A549 (cell line): ENCODE measurements around the gene LENG1. TPM values are rescaled to one million over a fixed set of nuclear protein-coding genes. Genes with fewer than 3 reads are reported as not detected.

Experiments
- ATAC-seq, 2 experiments: fragments of 200-7000 bp in 1 of 2; fragments of >200 bp in 1 of 2; cut with Nextera tagmentation in 1 of 2; cut with Tn5 transposase in 1 of 2; 3 replicates each; pipeline versions ENCODE4 v1.8.0 to v1.9.1; 2018 to 2020; ENCODE audit warnings: mild to moderate bottlenecking in 1 of 2, moderate library complexity in 1 of 2
- CTCF ChIA-PET: fragments of 300-600 bp; sonication (Branson Sonifier 250); formaldehyde crosslinking; extraction: SDS; loops from one replicate; lab custom pipeline; 2021; ENCODE audit warnings: antibody characterized with exemption, inconsistent platforms; lab: Yijun Ruan, JAX
- POLR2A ChIA-PET: fragments of 350-600 bp; formaldehyde crosslinking; extraction: SDS; loops from one replicate; lab custom pipeline; 2021; ENCODE audit warnings: antibody characterized with exemption, inconsistent platforms; lab: Yijun Ruan, JAX
- DNase-seq, 2 experiments: peaks; one replicate each; pipeline versions ENCODE4 v3.0.0 to v3.0.0-alpha.2; 2011 to 2016; ENCODE audit warnings: low read depth in 1 of 2, low spot score in 1 of 2
- FAIRE-seq: peaks from 2 replicates; lab custom pipeline; 2011; peaks lifted over from hg19 to GRCh38; lab: Jason Lieb, UNC
- H3K27ac ChIP-seq, 2 experiments: fragments of >200 bp; sonication (Bioruptor Twin); formaldehyde crosslinking; 3 replicates each; pipeline ENCODE4 v1.5.1; 2016 to 2017
- H3K4me1 ChIP-seq: fragments of >200 bp; sonication (Bioruptor Twin); formaldehyde crosslinking; 3 replicates; pipeline ENCODE4 v1.6.1; 2016
- H3K4me2 ChIP-seq: fragments of >200 bp; sonication (Bioruptor Twin); formaldehyde crosslinking; 3 replicates; pipeline ENCODE4 v1.6.1; 2016
- H3K4me3 ChIP-seq: fragments of >200 bp; sonication (Bioruptor Twin); formaldehyde crosslinking; 3 replicates; pipeline ENCODE4 v1.5.1; 2016
- H3K9me3 ChIP-seq: fragments of >200 bp; sonication (Bioruptor Twin); formaldehyde crosslinking; 3 replicates; pipeline ENCODE4 v1.6.1; 2016
- BHLHE40 ChIP-seq: IDR thresholded peaks from 2 replicates; pipeline ENCODE4 v1.6.1; 2012; ENCODE audit warnings: low read depth, low read length, inconsistent platforms
- CBX8 ChIP-seq: fragments of 200-600 bp; sonication (generic); IDR thresholded peaks from 2 replicates; pipeline ENCODE4 v1.6.1; 2016
- CHD2 ChIP-seq: fragments of 150-350 bp; IDR thresholded peaks from 2 replicates; pipeline ENCODE4 v1.6.1; 2014; ENCODE audit warnings: low read length; ENCODE audit not compliant: partially characterized antibody
- CHD4 ChIP-seq: fragments of 200-600 bp; sonication (generic); IDR thresholded peaks from 2 replicates; pipeline ENCODE4 v1.6.1; 2016; ENCODE audit warnings: antibody characterized with exemption, mild to moderate bottlenecking, borderline replicate concordance
- EHMT2 ChIP-seq: fragments of 200-600 bp; sonication (generic); IDR thresholded peaks from 2 replicates; pipeline ENCODE4 v1.6.1; 2016; ENCODE audit warnings: antibody characterized with exemption, low read depth, mild to moderate bottlenecking, moderate library complexity
- EP300 ChIP-seq, 2 experiments: fragments of >200 bp; sonication (Bioruptor Twin); formaldehyde crosslinking; IDR thresholded peaks; 2 replicates in 1 of 2; 3 replicates in 1 of 2; pipeline ENCODE4 v1.6.1; 2016 to 2017
- ESRRA ChIP-seq: fragments of 150-350 bp; IDR thresholded peaks from 2 replicates; pipeline ENCODE4 v1.6.1; 2014; ENCODE audit warnings: mild to moderate bottlenecking, low read length, borderline replicate concordance
- FOXS1 ChIP-seq: fragments of 250-450 bp; sonication (Bioruptor Pico); IDR thresholded peaks from 2 replicates; pipeline ENCODE4 v1.5.0; 2020; ENCODE audit warnings: mild to moderate bottlenecking, moderate library complexity
- HDAC2 ChIP-seq: fragments of 200-600 bp; sonication (generic); IDR thresholded peaks from 2 replicates; pipeline ENCODE4 v1.6.1; 2016
- HOXA7 ChIP-seq: fragments of 250-450 bp; sonication (Bioruptor Pico); IDR thresholded peaks from 2 replicates; pipeline ENCODE4 v1.5.0; 2020; ENCODE audit warnings: mild to moderate bottlenecking, moderate library complexity
- JUN ChIP-seq, 2 experiments: fragments of >200 bp; sonication (Bioruptor Twin); formaldehyde crosslinking; IDR thresholded peaks; 2 replicates in 1 of 2; 3 replicates in 1 of 2; pipeline ENCODE4 v1.6.1; 2016 to 2017
- JUNB ChIP-seq: fragments of >200 bp; sonication (Bioruptor Twin); formaldehyde crosslinking; IDR thresholded peaks from 2 replicates; pipeline ENCODE4 v1.6.1; 2016
- KDM5A ChIP-seq: fragments of 200-600 bp; sonication (generic); IDR thresholded peaks from 2 replicates; pipeline ENCODE4 v1.6.1; 2016; ENCODE audit warnings: antibody characterized with exemption, mild to moderate bottlenecking
- MAZ ChIP-seq: fragments of 150-350 bp; IDR thresholded peaks from 2 replicates; pipeline ENCODE4 v1.6.1; 2014; ENCODE audit warnings: antibody characterized with exemption, low read depth, low read length, borderline replicate concordance
- MYC ChIP-seq: IDR thresholded peaks from 2 replicates; pipeline ENCODE4 v1.6.1; 2012; ENCODE audit warnings: mild to moderate bottlenecking, inconsistent platforms, low read length, improper control_type of control experiment, borderline replicate concordance
- NFE2L2 ChIP-seq: fragments of 150-350 bp; conservative IDR thresholded peaks from 2 replicates; pipeline ENCODE4 v1.6.1; 2014; ENCODE audit warnings: low read length
- NPAS2 ChIP-seq: fragments of 250-450 bp; sonication (Bioruptor Pico); IDR thresholded peaks from 2 replicates; pipeline ENCODE4 v1.8.0; 2022; ENCODE audit warnings: mild to moderate bottlenecking, moderate library complexity, borderline replicate concordance
- NR3C1 ChIP-seq: fragments of >200 bp; sonication (Bioruptor Twin); formaldehyde crosslinking; IDR thresholded peaks from 3 replicates; pipeline ENCODE4 v1.6.1; 2017
- PHF8 ChIP-seq: fragments of 200-600 bp; sonication (generic); IDR thresholded peaks from 2 replicates; pipeline ENCODE4 v1.6.1; 2016; ENCODE audit warnings: low read depth, mild to moderate bottlenecking, antibody characterized with exemption, moderate library complexity, borderline replicate concordance
- RARB ChIP-seq: fragments of 250-450 bp; sonication (Bioruptor Pico); IDR thresholded peaks from 2 replicates; pipeline ENCODE4 v1.8.0; 2021; ENCODE audit warnings: mild to moderate bottlenecking, moderate library complexity
- RCOR1 ChIP-seq: fragments of 150-350 bp; IDR thresholded peaks from 2 replicates; pipeline ENCODE4 v1.6.1; 2014; ENCODE audit warnings: antibody characterized with exemption, low read length, low read depth
- RFX5 ChIP-seq: fragments of 450-650 bp; IDR thresholded peaks from 2 replicates; pipeline ENCODE4 v1.7.1; 2014; ENCODE audit warnings: antibody characterized with exemption, mild to moderate bottlenecking, moderate library complexity
- RNF2 ChIP-seq: fragments of 200-600 bp; sonication (generic); IDR thresholded peaks from 2 replicates; pipeline ENCODE4 v1.6.1; 2016; ENCODE audit warnings: low read depth, mild to moderate bottlenecking, antibody characterized with exemption, moderate library complexity, borderline replicate concordance
- SMC3 ChIP-seq: fragments of >200 bp; sonication (Bioruptor Twin); formaldehyde crosslinking; IDR thresholded peaks from 3 replicates; pipeline ENCODE4 v1.6.1; 2018; ENCODE audit warnings: inconsistent platforms
- TFCP2L1 ChIP-seq: fragments of 250-450 bp; sonication (Bioruptor Pico); IDR thresholded peaks from 2 replicates; pipeline ENCODE4 v1.5.0; 2021; ENCODE audit warnings: mild to moderate bottlenecking
- ZFP36 ChIP-seq: fragments of 450-650 bp; IDR thresholded peaks from 2 replicates; pipeline ENCODE4 v1.6.1; 2014; ENCODE audit warnings: borderline replicate concordance; ENCODE audit not compliant: partially characterized antibody
- ZNF302 ChIP-seq: fragments of 250-450 bp; sonication (Bioruptor Pico); IDR thresholded peaks from 2 replicates; pipeline ENCODE4 v1.9.0; 2021; ENCODE audit warnings: inconsistent platforms, mild to moderate bottlenecking, moderate library complexity
- ZSCAN20 ChIP-seq: fragments of 250-450 bp; sonication (Bioruptor Pico); IDR thresholded peaks from 2 replicates; pipeline ENCODE4 v1.8.0; 2022; ENCODE audit warnings: mild to moderate bottlenecking, moderate library complexity
- WGBS: methylation state at CpG from one replicate; pipeline ENCODE4 v1.1.6; 2017; ENCODE audit errors: missing lambda C conversion rate; 5-methylcytosine and 5-hydroxymethylcytosine counted together
- polyA plus RNA-seq, 4 experiments: library from polyadenylated mRNA; depleted of rRNA in 3 of 4; stranded (reverse); fragments of >200 nt; fragmentation: RNase III in 1 of 4; extraction: RNeasy Plus Mini Kit Qiagen cat#74134 plus additional on column Dnase treatment in 1 of 4; gene quantifications; 2 replicates in 3 of 4; 3 replicates in 1 of 4; pipeline ENCODE4 v1.2.3, GENCODE V29; 2011 to 2017
- TF ChIP-seq, protein P1 (sequence below): fragments of >200 bp; sonication (Bioruptor Twin); formaldehyde crosslinking; IDR thresholded peaks from 3 replicates; pipeline ENCODE4 v1.5.1; 2016
- TF ChIP-seq, protein P2 (sequence below): fragments of 250-450 bp; sonication (Bioruptor Pico); IDR thresholded peaks from 2 replicates; pipeline ENCODE4 v1.5.0; 2020; ENCODE audit warnings: low read depth, mild to moderate bottlenecking, moderate library complexity
- TF ChIP-seq, protein P3 (sequence below): fragments of 200-600 bp; sonication (generic); IDR thresholded peaks from 2 replicates; pipeline ENCODE4 v1.6.1; 2016; ENCODE audit warnings: antibody characterized with exemption, mild to moderate bottlenecking, moderate library complexity
- TF ChIP-seq, protein P4 (sequence below): fragments of >200 bp; sonication (Bioruptor Twin); formaldehyde crosslinking; IDR thresholded peaks from 3 replicates; pipeline ENCODE4 v1.6.1; 2016

The LENG1 gene
- polyA plus RNA-seq, 2 of the 4 experiments (the other 2 are of a cell fraction) = 13.3 to 13.8 TPM

DNA sequence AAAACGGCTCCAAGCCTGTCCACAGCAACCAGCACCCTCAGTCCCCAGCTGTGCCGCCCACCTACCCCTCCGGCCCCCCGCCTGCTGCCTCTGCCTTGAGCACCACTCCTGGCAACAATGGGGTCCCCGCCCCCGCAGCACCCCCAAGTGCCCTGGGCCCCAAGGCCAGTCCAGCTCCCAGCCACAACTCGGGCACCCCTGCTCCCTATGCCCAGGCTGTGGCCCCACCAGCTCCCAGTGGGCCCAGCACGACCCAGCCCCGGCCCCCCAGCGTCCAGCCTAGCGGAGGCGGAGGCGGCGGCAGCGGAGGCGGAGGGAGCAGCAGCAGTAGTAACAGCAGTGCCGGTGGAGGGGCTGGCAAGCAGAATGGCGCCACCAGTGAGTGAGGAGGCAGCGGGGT is 11.4 kb downstream of the LENG1 start:
- TF ChIP-seq MYC (no peak), RNF2 (no peak), RARB (no peak), EP300 (IDR thresholded peaks at IDR 0.05) (no peak), ZFP36 (no peak), JUNB (no peak), MAZ (no peak), NPAS2 (CRISPR knock-in tag) (no peak), CHD4 (no peak), CBX8 (no peak), NFE2L2 (no peak), PHF8 (no peak), KDM5A (no peak), JUN (IDR thresholded peaks at IDR 0.05) (no peak), ESRRA (no peak)
- TF ChIP-seq, protein P1, sequence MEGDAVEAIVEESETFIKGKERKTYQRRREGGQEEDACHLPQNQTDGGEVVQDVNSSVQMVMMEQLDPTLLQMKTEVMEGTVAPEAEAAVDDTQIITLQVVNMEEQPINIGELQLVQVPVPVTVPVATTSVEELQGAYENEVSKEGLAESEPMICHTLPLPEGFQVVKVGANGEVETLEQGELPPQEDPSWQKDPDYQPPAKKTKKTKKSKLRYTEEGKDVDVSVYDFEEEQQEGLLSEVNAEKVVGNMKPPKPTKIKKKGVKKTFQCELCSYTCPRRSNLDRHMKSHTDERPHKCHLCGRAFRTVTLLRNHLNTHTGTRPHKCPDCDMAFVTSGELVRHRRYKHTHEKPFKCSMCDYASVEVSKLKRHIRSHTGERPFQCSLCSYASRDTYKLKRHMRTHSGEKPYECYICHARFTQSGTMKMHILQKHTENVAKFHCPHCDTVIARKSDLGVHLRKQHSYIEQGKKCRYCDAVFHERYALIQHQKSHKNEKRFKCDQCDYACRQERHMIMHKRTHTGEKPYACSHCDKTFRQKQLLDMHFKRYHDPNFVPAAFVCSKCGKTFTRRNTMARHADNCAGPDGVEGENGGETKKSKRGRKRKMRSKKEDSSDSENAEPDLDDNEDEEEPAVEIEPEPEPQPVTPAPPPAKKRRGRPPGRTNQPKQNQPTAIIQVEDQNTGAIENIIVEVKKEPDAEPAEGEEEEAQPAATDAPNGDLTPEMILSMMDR = no peak
- TF ChIP-seq, protein P2, sequence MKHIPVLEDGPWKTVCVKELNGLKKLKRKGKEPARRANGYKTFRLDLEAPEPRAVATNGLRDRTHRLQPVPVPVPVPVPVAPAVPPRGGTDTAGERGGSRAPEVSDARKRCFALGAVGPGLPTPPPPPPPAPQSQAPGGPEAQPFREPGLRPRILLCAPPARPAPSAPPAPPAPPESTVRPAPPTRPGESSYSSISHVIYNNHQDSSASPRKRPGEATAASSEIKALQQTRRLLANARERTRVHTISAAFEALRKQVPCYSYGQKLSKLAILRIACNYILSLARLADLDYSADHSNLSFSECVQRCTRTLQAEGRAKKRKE = no peak
- no peak for ATAC-seq
- no peak for DNase-seq
- no peaks in the 10 kb centered on the region for H3K4me1 ChIP-seq
- no peaks in the 10 kb centered on the region for H3K9me3 ChIP-seq
- POLR2A ChIA-PET = interaction anchor here (0.9 to 5.5 kb wide), 3 partner anchors 10 to 11 kb away, joined by 3 to 36 read pairs (median 6); partner anchors contain the start of genes CNOT3 and LENG1
- no peak overlapping the region for H3K4me3 ChIP-seq
- FAIRE-seq = no peak
- no peak overlapping the region for H3K27ac ChIP-seq
- no peak overlapping the region for H3K4me2 ChIP-seq
- CTCF ChIA-PET = interaction anchor here (1.4 to 4.4 kb wide), 3 partner anchors 9 to 20 kb away, joined by 3 to 24 read pairs (median 8); partner anchors contain the start of gene LENG1
- 94% methylated on average over 13 of the region's 19 CpGs for WGBS

DNA sequence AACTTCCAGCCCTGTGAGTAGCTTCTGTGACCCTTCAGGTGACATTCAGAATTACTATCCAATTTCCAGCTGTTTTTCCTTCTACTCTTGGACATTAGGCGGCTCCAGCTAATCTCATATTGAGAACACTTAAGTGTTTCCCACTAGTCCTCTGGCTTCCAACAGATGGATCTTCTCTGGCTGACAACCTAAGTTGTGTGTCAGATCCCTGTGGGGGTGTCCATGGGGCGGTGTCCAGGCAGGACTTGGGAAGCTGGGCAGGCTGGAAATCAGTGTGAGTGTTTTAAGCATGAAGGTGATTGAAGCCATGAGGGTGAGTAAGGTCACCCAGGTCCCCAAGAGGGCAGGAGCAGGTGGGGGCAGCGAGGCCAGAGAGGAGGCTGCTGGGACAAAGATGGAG is 11.8 kb downstream of the LENG1 start:
- Histone ChIP-seq H3K4me3 (no peak overlapping the region), H3K27ac (no peak overlapping the region), H3K9me3 (no peaks in the 10 kb centered on the region), H3K4me1 (no peaks in the 10 kb centered on the region), H3K4me2 (no peak overlapping the region)
- ChIA-PET CTCF (interaction anchor here (1.4 to 4.4 kb wide), 3 partner anchors 9 to 20 kb away, joined by 3 to 24 read pairs (median 8); partner anchors contain the start of gene LENG1), POLR2A (interaction anchor here (0.9 to 5.5 kb wide), 3 partner anchors 10 to 12 kb away, joined by 3 to 36 read pairs (median 6); partner anchors contain the start of genes CNOT3 and LENG1)
- ATAC-seq = peak; percentile 13 to 23; a peak in 3 of 6 replicates
- no peak for FAIRE-seq
- TF ChIP-seq CHD2 (no peak), RFX5 (no peak), ZNF302 (CRISPR knock-in tag) (no peak), HDAC2 (no peak), FOXS1 (CRISPR knock-in tag) (no peak), HOXA7 (CRISPR knock-in tag) (no peak), NFE2L2 (no peak), SMC3 (no peak), BHLHE40 (no peak), ZSCAN20 (no peak), CHD4 (no peak), TFCP2L1 (CRISPR knock-in tag) (no peak), RCOR1 (no peak), EHMT2 (no peak), NPAS2 (CRISPR knock-in tag) (no peak), NR3C1 (no peak)
- TF ChIP-seq, protein P3, sequence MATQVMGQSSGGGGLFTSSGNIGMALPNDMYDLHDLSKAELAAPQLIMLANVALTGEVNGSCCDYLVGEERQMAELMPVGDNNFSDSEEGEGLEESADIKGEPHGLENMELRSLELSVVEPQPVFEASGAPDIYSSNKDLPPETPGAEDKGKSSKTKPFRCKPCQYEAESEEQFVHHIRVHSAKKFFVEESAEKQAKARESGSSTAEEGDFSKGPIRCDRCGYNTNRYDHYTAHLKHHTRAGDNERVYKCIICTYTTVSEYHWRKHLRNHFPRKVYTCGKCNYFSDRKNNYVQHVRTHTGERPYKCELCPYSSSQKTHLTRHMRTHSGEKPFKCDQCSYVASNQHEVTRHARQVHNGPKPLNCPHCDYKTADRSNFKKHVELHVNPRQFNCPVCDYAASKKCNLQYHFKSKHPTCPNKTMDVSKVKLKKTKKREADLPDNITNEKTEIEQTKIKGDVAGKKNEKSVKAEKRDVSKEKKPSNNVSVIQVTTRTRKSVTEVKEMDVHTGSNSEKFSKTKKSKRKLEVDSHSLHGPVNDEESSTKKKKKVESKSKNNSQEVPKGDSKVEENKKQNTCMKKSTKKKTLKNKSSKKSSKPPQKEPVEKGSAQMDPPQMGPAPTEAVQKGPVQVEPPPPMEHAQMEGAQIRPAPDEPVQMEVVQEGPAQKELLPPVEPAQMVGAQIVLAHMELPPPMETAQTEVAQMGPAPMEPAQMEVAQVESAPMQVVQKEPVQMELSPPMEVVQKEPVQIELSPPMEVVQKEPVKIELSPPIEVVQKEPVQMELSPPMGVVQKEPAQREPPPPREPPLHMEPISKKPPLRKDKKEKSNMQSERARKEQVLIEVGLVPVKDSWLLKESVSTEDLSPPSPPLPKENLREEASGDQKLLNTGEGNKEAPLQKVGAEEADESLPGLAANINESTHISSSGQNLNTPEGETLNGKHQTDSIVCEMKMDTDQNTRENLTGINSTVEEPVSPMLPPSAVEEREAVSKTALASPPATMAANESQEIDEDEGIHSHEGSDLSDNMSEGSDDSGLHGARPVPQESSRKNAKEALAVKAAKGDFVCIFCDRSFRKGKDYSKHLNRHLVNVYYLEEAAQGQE = no peak
- TF ChIP-seq, protein P4, sequence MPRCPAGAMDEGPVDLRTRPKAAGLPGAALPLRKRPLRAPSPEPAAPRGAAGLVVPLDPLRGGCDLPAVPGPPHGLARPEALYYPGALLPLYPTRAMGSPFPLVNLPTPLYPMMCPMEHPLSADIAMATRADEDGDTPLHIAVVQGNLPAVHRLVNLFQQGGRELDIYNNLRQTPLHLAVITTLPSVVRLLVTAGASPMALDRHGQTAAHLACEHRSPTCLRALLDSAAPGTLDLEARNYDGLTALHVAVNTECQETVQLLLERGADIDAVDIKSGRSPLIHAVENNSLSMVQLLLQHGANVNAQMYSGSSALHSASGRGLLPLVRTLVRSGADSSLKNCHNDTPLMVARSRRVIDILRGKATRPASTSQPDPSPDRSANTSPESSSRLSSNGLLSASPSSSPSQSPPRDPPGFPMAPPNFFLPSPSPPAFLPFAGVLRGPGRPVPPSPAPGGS = no peak
- no peak for DNase-seq
- 64% methylated on average over 3 of the region's 3 CpGs for WGBS
